DMS114 treated with DMSO at 0.1 percent for 48 hours (cell line): ENCODE results near the gene ANKRD63.

ENCODE experiments used
- DNase-seq: peaks from one replicate; lab custom pipeline; 2025; ENCODE audit not compliant: unreplicated experiment; lab: John Stamatoyannopoulos, UW

The ANKRD63 gene

DNA sequence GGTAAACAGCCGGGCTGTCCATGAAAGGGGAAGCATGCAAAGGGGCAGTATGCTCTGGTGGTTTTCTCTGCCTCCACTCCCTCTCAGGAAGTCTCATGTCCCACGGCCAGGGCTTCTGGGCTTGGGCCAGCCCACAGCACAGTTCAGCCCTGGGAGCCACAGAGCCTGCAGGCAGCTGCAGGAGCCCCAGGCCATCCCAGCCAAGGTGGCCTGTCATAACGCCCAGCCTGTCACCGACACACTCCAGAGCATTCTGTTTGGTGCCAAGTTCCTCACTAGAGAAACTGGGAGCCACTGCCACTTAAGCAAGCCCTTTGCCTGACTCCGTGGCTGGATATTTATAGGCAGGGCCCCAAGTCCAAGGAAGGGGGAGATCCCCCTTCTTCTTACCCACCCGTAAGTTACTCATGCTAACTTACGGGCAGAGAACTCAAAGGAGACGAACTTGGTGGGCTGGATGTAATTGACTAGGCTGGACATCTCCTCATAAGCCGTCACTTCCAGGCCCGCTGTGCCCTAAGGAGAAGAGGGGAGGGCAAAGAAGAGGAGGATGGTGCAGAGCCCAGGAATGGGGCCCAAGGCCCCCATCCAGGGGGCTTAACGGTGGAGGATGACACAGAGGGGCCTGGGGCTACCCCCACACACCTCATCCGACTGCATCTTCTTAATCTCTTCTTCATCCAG lies 13.2 kb upstream of the ANKRD63 start:
- no peak for DNase-seq

DNA sequence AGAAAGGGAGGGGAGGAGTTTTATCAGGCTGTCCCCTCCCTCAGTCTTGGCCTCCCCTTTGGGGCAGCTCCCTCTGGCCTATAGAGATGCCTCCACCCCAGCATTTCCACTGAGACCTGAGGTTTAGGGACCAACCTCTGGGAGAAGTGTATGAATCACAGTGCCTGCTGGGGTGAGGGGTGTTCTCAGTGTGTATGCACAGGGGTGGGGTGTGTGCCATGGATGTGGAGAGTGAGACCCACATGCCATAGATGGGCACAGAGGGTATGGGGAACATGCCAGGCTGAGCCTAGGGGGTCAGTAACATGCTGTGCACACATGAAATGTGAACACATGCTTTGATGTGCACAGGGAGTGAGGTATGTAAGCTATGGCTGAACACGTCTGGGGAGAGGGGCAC lies 12.4 kb upstream of the ANKRD63 start:
- DNase-seq, result no peak

DNA sequence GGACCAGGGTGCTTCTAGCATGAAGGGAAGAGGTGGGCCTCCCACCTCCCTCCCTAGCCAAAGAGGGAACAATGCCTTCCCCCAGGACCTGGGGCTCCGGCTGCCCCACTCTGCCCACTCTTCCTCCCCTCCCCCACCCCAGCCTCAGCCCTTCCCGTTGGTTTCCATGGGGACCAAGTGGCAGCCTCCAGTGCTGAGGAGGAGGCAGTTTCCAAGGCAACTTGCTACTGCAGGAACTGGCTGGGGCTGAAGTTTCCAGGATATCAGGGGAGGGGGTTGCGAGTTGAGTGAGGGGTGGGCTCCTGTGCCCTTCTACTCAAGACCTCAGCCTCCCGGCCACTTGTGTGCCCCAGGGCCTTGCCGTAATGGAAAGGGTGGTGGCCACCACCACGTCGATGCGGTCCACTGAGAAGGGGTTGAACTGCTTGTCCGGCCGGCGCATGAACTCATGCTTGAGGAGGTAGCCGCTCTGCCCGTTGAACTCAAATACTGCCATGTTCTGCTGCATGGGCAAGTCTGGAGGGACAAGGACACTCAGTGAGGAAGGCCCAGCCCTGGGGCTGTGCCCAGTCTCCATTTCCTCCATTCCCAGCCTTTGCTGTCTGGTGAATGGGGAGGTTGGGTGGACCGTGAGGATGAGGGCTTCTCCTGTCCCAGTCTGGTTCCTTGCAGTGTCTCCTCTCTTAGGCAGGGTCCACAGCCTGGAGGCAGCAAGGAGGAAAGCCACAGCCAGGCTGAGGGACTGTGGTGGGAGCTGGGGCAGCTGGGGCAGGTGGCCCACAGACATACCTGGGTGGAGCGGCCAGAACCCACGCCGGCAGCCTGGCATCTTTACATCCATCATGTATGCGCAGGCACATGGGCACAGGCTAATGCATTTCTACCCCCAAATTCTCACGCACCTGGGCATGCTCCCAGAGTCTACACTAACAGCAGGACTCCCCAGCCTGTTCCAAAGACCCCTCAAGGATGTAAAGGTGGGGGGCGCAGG lies 11.3 kb upstream of the ANKRD63 start:
- no peak for DNase-seq

DNA sequence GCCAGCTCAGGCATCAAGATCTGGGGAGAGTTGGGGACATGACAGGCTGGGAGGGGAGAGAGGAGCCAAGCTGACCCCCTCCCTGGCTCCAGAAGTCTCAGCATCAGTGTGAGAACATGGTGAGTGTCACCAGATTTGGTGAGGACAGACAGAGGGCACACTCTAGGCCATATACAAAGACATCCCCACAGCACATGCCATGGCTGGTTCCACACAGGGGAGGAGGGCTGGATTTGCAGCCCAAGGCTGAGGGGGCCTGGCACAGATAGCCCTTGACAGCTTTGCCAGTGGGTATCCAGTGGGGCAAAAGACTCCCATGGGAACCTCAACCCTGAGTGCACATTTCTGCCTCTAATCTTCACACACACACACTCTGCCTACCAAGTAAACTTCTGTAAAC lies 10.1 kb upstream of the ANKRD63 start:
- DNase-seq, result no peak

DNA sequence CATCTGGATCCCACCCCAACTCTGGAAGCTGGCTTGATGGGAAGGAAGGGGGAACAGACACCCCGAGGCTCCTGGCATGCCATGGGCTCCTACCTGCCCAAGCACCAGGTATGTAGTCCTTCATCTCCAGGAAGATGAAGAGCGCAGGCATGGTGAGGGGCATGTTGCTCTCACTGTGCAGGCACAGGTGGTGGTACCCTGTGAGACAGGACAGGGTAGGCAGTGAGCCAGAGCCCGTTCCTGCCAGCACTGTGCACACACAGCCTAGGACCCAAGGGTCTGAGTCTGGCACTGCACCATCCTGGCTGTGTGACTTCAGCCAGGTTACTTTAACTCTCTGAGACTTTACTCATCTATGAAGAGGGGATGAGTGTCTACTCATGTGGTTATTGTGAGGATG lies 9.4 kb upstream of the ANKRD63 start:
- no peak for DNase-seq

DNA sequence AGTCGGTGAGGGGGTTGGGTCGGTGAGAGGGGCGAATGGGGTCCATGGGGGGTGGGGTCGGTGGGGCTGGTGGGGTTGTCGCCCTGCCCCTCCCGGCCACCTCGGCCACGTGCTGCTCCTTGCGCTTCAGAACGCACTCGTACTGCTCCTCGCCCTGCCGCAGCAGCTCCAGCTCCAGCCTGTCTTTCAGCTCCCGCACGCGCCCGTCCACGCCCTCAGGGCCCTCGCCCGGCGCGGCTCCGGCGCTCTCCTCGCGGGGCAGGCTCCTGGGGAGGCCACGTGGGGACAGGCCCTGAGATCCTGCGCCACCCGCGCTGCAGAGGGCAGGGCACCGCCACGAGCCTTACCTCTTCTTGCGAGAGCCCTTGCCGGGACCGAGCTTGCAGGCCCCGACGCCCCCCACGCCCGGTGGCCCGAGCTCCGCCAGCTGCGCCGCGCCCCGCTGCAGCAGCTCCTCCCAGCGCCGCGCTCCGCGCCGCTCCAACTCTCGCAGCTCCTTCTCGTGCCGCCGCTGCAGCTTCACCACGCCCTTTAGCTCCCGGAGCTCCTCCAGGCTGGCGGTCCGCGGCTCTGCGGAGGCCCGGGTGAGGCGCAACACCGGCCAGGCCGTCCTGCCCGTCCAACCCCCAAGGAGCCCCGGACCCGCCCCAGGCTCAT lies 8.2 kb upstream of the ANKRD63 start:
- DNase-seq, result no peak

DNA sequence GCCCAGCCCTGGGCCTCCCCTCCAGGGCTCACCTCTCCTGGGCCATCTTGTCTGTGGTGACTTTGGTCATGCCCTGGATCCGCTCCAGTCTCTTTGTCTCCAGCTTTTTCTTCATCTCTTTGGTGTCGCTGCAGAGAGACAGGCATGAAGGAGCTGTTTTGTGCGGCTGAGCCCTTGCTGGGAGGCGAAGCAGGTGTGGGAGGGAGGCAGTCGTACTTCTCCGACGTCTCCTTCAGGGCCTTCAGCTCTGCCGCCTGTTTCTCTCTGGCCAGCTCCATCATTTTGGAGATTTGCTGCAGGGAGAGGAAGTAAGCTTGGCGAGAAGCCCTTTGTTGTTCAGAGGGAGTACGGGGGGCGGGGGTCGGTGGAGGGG lies 7.7 kb upstream of the ANKRD63 start:
- no peak for DNase-seq

DNA sequence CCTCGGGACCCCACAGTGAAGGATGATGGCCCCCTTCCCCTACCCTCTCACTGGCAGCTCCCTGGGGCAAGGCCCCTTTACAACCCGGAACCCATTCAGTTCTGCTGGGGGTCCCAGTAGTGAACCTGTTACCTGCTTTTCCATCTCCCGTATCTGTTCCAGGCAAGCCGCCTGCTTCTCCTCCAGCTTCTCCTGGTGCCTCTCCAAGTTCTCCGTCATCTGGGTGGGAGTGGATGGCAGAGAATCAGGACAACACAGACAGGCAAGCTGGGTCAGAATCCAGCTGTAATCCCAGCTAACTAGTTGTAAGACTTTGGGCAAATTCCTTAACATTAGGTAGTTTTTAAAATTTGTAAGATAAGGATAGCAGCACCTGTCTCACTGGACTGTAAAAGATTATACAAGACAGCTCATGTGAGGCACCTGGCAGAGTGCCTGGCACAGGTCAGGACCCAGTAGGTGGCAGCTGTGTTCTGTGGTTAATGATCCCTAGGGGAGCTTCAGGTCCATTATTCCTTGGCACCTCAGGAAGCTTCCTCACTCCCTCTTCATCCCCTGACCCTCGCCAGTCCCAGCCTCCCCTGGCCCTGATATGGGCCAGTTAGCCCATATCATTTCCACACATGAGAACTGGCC lies 6.4 kb upstream of the ANKRD63 start:
- no peak for DNase-seq

DNA sequence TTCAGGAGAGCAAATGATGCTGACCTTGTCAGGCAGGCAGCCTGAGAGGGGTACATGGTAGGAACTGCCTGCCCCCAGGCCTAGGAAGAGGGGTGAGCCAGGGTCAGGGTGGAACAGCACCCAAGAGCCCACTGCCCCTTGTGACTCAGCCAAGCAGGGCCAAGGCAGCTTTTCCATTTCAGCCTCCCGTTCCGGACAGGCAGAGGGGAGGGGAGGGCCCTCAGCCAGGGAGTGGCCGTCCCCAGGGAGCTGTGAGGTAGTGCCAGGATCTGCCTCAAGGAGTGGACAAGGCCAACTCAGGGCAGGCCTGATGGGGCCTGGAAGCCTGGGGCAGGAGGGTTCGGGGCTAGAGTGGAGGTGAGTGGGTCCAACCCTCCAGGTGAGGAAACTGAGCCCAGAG lies 5.1 kb upstream of the ANKRD63 start:
- no peak for DNase-seq

DNA sequence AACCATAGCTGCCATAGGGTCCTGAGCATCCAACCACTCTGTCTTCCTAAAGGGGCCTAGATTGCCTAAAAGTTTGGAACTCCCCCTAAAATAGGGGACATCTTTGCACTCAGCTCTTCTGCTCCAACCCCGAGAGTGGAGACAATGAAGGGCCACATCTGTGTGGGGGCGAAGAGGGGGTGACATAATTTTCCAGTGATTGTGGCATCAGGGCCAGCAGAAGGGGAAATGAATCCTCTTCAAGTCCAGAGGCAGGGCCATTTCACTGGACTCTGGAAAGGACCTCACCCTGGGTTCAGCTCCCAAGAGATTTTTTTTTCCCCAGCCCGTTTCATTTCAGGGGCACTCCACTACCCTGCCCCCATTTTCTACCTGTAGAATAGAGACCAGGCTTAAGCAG lies 4.6 kb upstream of the ANKRD63 start:
- no peak for DNase-seq

DNA sequence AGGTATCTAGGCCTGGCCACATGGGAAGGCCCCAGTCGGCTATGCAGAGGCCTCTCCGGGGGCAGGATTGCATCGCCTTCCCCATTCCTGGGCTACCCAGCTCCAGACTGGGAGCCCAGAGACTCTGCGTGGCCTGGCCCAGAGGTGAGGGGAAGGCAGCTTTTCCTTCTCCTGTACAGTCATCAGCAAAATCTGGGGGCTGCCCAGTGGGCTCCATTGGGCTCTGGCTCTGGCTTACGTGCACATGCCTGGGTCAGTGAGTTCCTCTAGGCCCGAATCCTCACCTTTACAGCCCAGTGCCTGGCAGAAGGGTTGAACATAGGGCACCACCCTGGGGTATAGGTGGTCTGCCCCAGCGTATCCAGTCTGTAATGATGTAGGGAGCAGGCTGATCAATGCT lies 3.9 kb upstream of the ANKRD63 start:
- no peak for DNase-seq

DNA sequence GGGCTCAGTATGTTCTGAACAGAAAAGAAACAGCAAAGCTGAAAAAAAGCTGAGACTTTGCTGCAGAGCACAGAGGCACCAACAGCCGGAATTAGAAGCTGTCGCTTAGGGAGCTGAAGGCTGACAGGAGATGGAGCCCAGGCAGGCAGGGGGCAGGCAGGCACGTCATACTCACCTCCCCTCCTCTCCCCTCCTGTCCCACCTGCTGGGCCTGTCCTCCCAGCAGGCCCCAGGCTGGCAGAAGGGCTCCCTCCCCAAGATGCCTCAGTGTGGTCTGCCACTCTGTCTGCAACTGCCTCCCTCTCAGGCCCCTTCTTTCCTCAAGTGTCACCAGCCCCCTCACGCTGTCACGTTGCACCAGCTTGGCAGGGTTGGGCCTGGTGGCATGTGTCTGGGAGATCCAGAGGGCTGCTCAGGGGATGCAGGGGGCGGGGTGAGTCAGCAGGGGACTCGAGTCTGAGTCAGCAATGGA lies 3.2 kb upstream of the ANKRD63 start:
- no peak for DNase-seq

DNA sequence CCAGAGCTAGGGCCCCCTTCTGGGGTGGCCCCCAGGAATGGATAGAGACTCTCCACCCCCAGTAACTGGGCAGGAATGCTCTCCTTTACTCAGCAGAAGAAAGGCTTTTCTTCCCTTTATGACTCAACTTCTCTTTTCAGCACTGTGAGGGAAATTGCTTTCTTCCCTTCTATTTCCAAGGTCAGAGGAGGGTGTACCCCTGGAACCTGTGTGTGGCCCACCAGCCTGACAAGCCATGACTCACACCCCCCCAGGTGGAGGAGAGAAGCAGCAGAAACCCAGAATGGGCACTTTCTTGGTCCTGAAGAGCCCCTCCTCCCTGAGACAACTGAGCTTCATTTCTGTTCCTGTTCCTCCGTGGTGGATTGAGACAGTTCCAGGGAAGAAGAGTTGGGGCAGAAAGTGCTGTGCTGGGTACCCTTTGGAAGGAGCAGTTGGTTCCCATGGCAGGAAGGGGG lies 2.7 kb upstream of the ANKRD63 start:
- no peak for DNase-seq

DNA sequence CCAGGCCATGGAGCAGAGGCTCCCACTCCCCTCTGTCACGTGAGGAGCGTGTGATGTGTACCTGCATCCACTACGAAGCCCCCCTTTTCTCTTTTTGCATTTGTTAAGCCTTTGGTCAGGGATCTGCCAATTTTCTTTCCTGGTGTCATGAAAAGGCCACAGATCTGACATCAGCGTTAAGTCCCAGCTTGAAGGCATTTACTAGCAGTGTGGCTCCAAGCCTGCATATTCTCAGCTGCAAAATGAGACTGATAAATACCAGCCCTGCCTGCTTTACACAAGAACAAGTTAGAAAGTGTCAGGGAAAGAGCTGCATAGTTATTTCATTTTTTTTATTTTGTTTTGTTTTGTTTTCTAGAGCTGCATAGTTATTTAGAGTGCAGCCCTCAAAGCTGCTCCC lies 2.3 kb upstream of the ANKRD63 start:
- no peak for DNase-seq

DNA sequence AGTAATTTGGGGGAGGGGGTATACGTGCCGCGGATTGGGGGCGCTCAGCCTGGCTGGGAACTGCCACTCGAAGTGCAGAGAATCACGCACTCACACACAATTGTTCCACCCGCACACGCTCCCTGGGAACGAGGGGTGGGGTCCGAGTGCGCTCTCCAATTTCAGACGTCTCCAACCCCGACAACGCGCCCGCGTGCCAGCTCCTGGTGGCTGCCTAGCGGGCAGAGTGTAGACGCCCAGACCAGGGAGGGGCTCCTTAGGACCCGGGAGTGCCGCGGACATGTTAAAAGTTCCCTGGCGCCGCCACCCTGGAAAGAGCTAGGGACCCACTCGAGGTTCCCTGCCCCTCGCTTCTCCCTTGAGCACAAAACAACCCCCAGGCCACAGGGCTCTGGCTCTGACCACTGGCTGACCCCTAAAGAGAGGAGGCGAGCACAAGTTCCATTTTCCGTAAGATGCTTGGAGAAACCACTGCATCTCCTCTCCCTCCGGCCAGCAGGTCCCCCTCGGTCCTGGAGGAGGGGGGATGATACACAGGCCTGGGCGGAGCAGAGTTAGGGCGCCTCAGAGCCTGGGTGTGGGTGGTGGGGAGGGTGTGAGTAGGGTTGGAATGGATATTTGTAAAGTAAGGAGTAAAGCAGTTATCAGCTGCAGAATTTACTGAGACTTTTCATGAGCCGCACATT lies 894 bp upstream of the ANKRD63 start:
- DNase-seq, result no peak

DNA sequence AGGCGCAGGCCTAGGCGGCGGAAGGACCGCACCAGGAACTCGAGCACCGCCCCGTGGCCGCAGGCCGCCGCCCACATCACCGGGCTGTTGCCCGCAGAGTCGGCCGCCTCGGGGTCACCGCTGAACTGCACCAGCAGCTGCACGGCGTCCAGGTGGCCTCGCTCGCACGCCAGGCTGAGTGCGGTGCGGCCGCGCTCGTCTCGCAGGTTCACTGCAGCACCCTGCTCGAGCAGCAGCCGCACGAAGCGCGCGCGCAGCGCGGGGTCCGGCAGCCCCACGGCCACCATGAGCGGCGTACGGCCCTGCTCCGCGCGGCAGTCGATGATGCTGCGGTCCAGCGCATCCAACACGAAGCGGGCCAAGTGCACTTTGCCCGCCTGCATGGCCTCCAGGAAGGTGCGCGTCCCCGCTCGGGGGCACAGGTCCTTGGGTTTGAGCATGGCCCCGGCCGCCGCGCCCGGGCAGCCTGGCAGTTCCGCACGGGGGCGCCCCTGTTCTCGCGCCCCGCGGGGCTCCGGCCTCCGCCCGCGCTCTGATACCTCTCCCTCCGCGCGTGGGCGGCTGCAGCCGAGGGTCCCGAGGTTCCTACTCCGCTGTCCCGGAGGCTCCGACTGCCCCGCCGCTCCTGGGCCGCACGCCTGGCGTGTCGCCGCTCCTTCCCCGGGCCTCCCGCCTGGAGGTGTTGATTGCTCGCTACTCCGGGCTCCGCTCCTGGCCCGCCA lies 556 bp downstream of the ANKRD63 start:
- DNase-seq, result peak; percentile 17

DNA sequence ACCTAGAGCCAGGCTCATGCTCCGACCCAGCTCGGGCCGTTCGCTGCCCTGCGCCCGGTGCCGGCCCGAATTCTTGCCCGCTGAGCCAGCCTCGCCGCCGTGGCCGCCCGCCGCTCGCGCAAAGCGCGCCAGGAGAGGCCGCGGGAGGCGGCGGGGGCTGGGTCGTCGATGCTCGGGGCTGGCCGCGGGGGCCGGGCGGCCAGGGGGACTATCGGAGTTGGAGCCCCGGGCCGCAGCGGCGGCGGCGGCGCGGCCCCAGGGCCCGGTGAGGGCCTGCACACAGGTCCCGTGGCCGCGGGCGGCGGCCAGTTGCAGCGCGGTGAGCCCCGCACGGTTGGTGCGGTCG lies 1.1 kb downstream of the ANKRD63 start:
- DNase-seq, result no peak

DNA sequence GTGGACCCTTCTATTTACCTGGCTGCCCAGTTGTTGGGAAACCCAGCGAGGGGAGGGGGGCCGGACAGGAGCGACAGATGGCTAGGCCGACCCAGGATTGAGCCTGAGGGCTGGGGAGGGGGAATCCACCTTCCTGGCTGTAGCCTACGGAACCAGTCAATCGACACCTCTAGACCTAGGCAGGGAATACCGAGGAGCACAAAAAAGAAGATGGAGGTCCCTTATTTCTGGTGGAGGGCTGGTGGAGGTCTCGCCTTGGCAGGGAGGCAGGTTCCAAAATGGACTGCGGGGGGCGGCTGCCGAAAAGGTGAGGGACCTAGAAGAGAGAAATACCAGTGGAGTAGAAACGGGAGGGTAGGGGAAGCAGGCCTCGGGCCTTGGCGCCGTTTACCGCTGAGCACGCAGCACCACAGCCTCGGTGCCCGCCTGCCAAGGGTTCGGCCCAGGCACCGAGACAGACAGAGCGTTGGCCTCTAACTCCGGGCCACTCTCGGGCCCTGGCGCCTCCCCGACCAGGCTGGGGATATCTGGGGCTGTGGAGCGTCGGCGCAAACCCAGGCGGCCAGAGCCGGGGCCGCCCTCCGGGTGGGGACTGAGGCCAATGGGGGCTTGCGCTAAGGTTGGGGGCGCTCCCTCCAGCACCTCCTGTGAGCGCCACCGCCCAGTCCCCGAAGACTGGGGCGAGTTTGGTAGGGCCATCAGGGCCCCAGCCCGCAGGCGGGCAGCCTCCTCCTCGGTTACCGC lies 1.6 kb downstream of the ANKRD63 start:
- no peak for DNase-seq

DNA sequence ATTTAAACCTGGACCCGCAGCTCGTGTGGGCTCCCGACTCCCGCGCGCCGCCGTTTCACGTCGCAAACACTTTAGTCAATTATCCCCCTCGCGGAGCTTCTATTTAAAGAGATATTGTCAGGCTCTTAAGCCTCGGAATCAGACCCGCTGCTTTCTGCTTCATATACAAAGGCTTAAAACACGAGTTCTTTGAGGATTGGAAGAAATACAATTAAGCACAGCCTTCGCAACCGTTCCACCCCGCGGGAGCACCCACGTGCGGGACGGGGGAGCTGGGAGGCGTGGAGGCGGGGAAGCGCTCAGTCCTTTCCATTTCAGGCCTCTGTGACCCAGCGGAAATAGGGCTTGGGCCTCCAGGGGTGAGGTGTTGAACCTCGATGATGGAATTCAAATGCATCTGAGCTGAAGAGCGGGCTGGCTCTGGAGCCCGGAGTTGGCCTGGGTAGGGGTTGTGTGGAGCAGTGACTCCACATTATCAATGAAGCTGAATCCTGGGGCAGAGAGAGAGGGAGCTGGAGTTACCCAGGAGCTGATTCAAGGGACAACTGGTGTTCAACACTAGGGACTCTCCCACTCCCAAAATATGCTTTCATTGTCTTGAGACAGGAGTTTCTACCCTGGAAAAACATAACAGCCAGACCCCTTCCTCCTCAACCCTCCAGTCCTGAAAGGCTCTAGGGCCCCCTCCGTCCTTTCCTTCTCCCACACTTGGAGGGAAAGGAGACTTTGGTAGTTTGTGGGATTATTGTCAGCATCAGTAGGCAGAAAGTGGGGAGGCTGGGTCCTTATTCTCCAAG lies 2.4 kb downstream of the ANKRD63 start:
- DNase-seq, result no peak
